ENCODE measurements around the gene SYCP2L. TPM values are rescaled to one million over a fixed set of nuclear protein-coding genes. Genes with fewer than 3 reads are reported as not detected.
"Not testable (repeated sequence)": the region's sequence is repeated elsewhere in the genome, so short reads cannot be mapped to it uniquely, and the experiment has no call there.

Gene SYCP2L
- total RNA-seq, 4 donors from 2014 or later = 0.07 to 0.82 (median 0.29) TPM; not detected in 1

- no peaks in the 10 kb centered on the region for H3K36me3 ChIP-seq
- no peak for DNase-seq
- in situ Hi-C loops (cut with MboI; ENCODE audit: low sequenced_read_pairs in 4 of 4) (no loop called here), intact Hi-C loops (cut with DNase I; ENCODE audit: low total_unique reads) (no loop called here)
- no peaks in the 10 kb centered on the region for H3K4me1 ChIP-seq
- TF ChIP-seq, protein P1, sequence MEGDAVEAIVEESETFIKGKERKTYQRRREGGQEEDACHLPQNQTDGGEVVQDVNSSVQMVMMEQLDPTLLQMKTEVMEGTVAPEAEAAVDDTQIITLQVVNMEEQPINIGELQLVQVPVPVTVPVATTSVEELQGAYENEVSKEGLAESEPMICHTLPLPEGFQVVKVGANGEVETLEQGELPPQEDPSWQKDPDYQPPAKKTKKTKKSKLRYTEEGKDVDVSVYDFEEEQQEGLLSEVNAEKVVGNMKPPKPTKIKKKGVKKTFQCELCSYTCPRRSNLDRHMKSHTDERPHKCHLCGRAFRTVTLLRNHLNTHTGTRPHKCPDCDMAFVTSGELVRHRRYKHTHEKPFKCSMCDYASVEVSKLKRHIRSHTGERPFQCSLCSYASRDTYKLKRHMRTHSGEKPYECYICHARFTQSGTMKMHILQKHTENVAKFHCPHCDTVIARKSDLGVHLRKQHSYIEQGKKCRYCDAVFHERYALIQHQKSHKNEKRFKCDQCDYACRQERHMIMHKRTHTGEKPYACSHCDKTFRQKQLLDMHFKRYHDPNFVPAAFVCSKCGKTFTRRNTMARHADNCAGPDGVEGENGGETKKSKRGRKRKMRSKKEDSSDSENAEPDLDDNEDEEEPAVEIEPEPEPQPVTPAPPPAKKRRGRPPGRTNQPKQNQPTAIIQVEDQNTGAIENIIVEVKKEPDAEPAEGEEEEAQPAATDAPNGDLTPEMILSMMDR (IDR thresholded peaks at IDR 0.05 in 4 of 5, conservative IDR thresholded peaks at IDR 0.05 in 1 of 5) = no peak
- no peak for TF ChIP-seq POLR2A (IDR thresholded peaks at IDR 0.05)
- ATAC-seq = no peak
- no peak overlapping the region for H3K4me3 ChIP-seq
- H3K27me3 ChIP-seq = no peaks in the 10 kb centered on the region
- no peak overlapping the region for H3K27ac ChIP-seq
- no peaks in the 10 kb centered on the region for H3K9me3 ChIP-seq
Measured at GRCh38 chr6:10896691-10897090, 9.8 kb downstream of the SYCP2L start.

GRCh38 chr6:10901770-10902169 lies 14.9 kb downstream of the SYCP2L start:
- peak in 1 of 2 donors; percentile 46 for ATAC-seq
- TF ChIP-seq POLR2A (IDR thresholded peaks at IDR 0.05) = no peak
- TF ChIP-seq, protein P1 (IDR thresholded peaks at IDR 0.05 in 4 of 5, conservative IDR thresholded peaks at IDR 0.05 in 1 of 5) = no peak
- intact Hi-C loops (cut with DNase I; ENCODE audit: low total_unique reads) = no loop called here

DNA sequence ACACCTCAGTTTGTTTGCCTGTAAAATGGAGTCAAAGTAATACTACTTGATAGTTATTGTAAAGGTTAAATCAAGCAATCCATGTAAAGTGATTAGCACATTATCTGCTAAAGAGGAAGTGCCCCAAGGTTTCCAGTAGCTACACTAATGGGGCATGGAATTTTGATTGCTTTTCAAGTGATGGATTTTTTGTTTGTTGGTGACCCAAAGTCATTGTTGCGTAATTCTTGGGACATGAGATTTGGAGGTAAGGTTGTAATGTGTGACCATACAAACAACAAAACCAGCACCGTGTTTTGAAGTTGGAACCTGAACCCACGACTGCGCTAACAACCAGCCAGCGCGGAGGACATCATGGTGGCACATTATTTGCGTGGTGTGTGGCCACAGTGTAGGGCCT lies 17.2 kb downstream of the SYCP2L start:
- no peaks in the 10 kb centered on the region for H3K9me3 ChIP-seq
- H3K4me3 ChIP-seq = no peak overlapping the region
- intact Hi-C loops (cut with DNase I; ENCODE audit: low total_unique reads) = no loop called here
- no peaks in the 10 kb centered on the region for H3K4me1 ChIP-seq
- no peaks in the 10 kb centered on the region for H3K27me3 ChIP-seq
- DNase-seq (no peak), ATAC-seq (no peak)
- no peaks in the 10 kb centered on the region for H3K36me3 ChIP-seq
- H3K27ac ChIP-seq = no peak overlapping the region
- TF ChIP-seq, protein P1 (IDR thresholded peaks at IDR 0.05 in 4 of 5, conservative IDR thresholded peaks at IDR 0.05 in 1 of 5) = no peak
- no peak for TF ChIP-seq POLR2A (IDR thresholded peaks at IDR 0.05)
- in situ Hi-C loops (cut with MboI; ENCODE audit: low sequenced_read_pairs in 4 of 4) = no loop called here

More at GRCh38 chr6:10901770-10902169, 14.9 kb downstream of the SYCP2L start:
- no peak overlapping the region for H3K4me3 ChIP-seq
- no peak for DNase-seq
- no peaks in the 10 kb centered on the region for H3K4me1 ChIP-seq
- no peaks in the 10 kb centered on the region for H3K27me3 ChIP-seq
- H3K36me3 ChIP-seq = no peaks in the 10 kb centered on the region
- no peak overlapping the region for H3K27ac ChIP-seq
- no peaks in the 10 kb centered on the region for H3K9me3 ChIP-seq
- in situ Hi-C loops (cut with MboI; ENCODE audit: low sequenced_read_pairs in 4 of 4) = no loop called here

GRCh38 chr6:10908228-10908627 lies 21.4 kb downstream of the SYCP2L start:
- TF ChIP-seq POLR2A (IDR thresholded peaks at IDR 0.05) = no peak
- TF ChIP-seq, protein P1 (IDR thresholded peaks at IDR 0.05 in 4 of 5, conservative IDR thresholded peaks at IDR 0.05 in 1 of 5) = no peak
- Histone ChIP-seq H3K36me3 (no peaks in the 10 kb centered on the region), H3K4me1 (no peaks in the 10 kb centered on the region), H3K27ac (no peak overlapping the region), H3K27me3 (no peaks in the 10 kb centered on the region), H3K9me3 (no peaks in the 10 kb centered on the region), H3K4me3 (no peak overlapping the region)
- DNase-seq (no peak), ATAC-seq (no peak)
- intact Hi-C loops (cut with DNase I; ENCODE audit: low total_unique reads) = no loop called here
- in situ Hi-C loops (cut with MboI; ENCODE audit: low sequenced_read_pairs in 4 of 4) = no loop called here

GRCh38 chr6:10919520-10919919 lies 32.7 kb downstream of the SYCP2L start:
- H3K9me3 ChIP-seq; H3K4me1 ChIP-seq; ATAC-seq; H3K27ac ChIP-seq; in situ Hi-C loops (cut with MboI; ENCODE audit: low sequenced_read_pairs in 4 of 4); H3K27me3 ChIP-seq; H3K36me3 ChIP-seq; DNase-seq; H3K4me3 ChIP-seq; intact Hi-C loops (cut with DNase I; ENCODE audit: low total_unique reads): not testable (repeated sequence)
